ENCODE results near the gene RAB4B.
"Not testable (repeated sequence)": the region's sequence is repeated elsewhere in the genome, so short reads cannot be mapped to it uniquely, and the experiment has no call there.

Gene RAB4B

GRCh38 chr19:40830741-40831140 is 52.7 kb downstream of the RAB4B start:
- not testable (repeated sequence) for H3K4me2 ChIP-seq (ENCODE audit: insufficient read depth, low read length, poor library complexity, severe bottlenecking); H3K23ac ChIP-seq (ENCODE audit: low read depth, low read length, poor library complexity)
- no CpG with 5 or more reads among the region's 16 CpGs for WGBS, 2 donors (ENCODE audit: extremely low coverage in 2 of 2, insufficient read length in 2 of 2, insufficient replicate concordance in 1 of 2)

GRCh38 chr19:40831502-40832430 is 53.7 kb downstream of the RAB4B start:
- H3K4me1 ChIP-seq (ENCODE audit: control insufficient read depth in 2 of 2, insufficient read depth in 1 of 2, low read depth in 1 of 2, low read length in 2 of 2), result no peaks in the 10 kb centered on the region
- H3K79me1 ChIP-seq (ENCODE audit: low read depth, low read length), result no peaks in the 10 kb centered on the region
- H2BK120ac ChIP-seq (ENCODE audit: low read depth, low read length), result no peak overlapping the region
- peaks cover 0 to 2% of the 10 kb centered on the region in 2 donors for H3K9me3 ChIP-seq (replicated peaks in 1 of 2; ENCODE audit: control insufficient read depth in 2 of 2, insufficient read depth in 1 of 2, low read depth in 1 of 2, low read length in 2 of 2)
- WGBS, 2 donors (ENCODE audit: extremely low coverage in 2 of 2, insufficient read length in 2 of 2, insufficient replicate concordance in 1 of 2), result no CpG with 5 or more reads among the region's 7 CpGs
- no peak overlapping the region for H3K9ac ChIP-seq (ENCODE audit: low read depth, low read length, poor library complexity)
- H3K23ac ChIP-seq (ENCODE audit: low read depth, low read length, poor library complexity), result no peak overlapping the region
- no peak overlapping the region for H3K27ac ChIP-seq (replicated peaks; ENCODE audit: low read length)
- no peak for DNase-seq (ENCODE audit: low spot score)
- H3K36me3 ChIP-seq (replicated peaks in 1 of 2; ENCODE audit: control insufficient read depth in 2 of 2, insufficient read depth in 2 of 2, low read length in 2 of 2), result peaks cover 4 to 6% of the 10 kb centered on the region in 2 donors
- no peak overlapping the region for H3K14ac ChIP-seq (ENCODE audit: low read length)
- H2AFZ ChIP-seq (ENCODE audit: low read length), result no peak overlapping the region
- no peak overlapping the region for H3K18ac ChIP-seq (ENCODE audit: low read length)
- no peak overlapping the region for H4K8ac ChIP-seq (ENCODE audit: low read depth, low read length)
- H2BK5ac ChIP-seq (ENCODE audit: low read length), result no peak overlapping the region
- no peak overlapping the region for H3K4me2 ChIP-seq (ENCODE audit: insufficient read depth, low read length, poor library complexity, severe bottlenecking)
- no peak overlapping the region for H2BK12ac ChIP-seq (ENCODE audit: low read length)
- no peak overlapping the region for H2AK5ac ChIP-seq (ENCODE audit: low read depth, low read length)
- no peak overlapping the region for H3K4ac ChIP-seq (ENCODE audit: low read length)
- no peak overlapping the region for H2BK15ac ChIP-seq (ENCODE audit: low read length)
- H3K27me3 ChIP-seq (ENCODE audit: control insufficient read depth in 3 of 3, insufficient read depth in 3 of 3, low read depth in 1 of 3, low read length in 3 of 3), result no peaks in the 10 kb centered on the region
- no peak overlapping the region for H3K4me3 ChIP-seq (ENCODE audit: low read length in 2 of 2)
- no peak overlapping the region for H4K91ac ChIP-seq (ENCODE audit: low read depth, low read length, poor library complexity)

More at GRCh38 chr19:40830741-40831140, 52.7 kb downstream of the RAB4B start:
- not testable (repeated sequence) for H2AK5ac ChIP-seq (ENCODE audit: low read depth, low read length); H2BK5ac ChIP-seq (ENCODE audit: low read length); H4K91ac ChIP-seq (ENCODE audit: low read depth, low read length, poor library complexity); H3K9me3 ChIP-seq (replicated peaks in 1 of 2; ENCODE audit: control insufficient read depth in 2 of 2, insufficient read depth in 1 of 2, low read depth in 1 of 2, low read length in 2 of 2); DNase-seq (ENCODE audit: low spot score); H3K4me1 ChIP-seq (ENCODE audit: control insufficient read depth in 2 of 2, insufficient read depth in 1 of 2, low read depth in 1 of 2, low read length in 2 of 2); H2BK120ac ChIP-seq (ENCODE audit: low read depth, low read length); H4K8ac ChIP-seq (ENCODE audit: low read depth, low read length); H3K4me3 ChIP-seq (ENCODE audit: low read length in 2 of 2); H2AFZ ChIP-seq (ENCODE audit: low read length); H3K4ac ChIP-seq (ENCODE audit: low read length); H3K27ac ChIP-seq (replicated peaks; ENCODE audit: low read length); H2BK12ac ChIP-seq (ENCODE audit: low read length); H3K18ac ChIP-seq (ENCODE audit: low read length); H2BK15ac ChIP-seq (ENCODE audit: low read length); H3K79me1 ChIP-seq (ENCODE audit: low read depth, low read length); H3K14ac ChIP-seq (ENCODE audit: low read length); H3K36me3 ChIP-seq (replicated peaks in 1 of 2; ENCODE audit: control insufficient read depth in 2 of 2, insufficient read depth in 2 of 2, low read length in 2 of 2); H3K27me3 ChIP-seq (ENCODE audit: control insufficient read depth in 3 of 3, insufficient read depth in 3 of 3, low read depth in 1 of 3, low read length in 3 of 3); H3K9ac ChIP-seq (ENCODE audit: low read depth, low read length, poor library complexity)

- not testable (repeated sequence) for H3K9me3 ChIP-seq (replicated peaks in 1 of 2; ENCODE audit: control insufficient read depth in 2 of 2, insufficient read depth in 1 of 2, low read depth in 1 of 2, low read length in 2 of 2); H2BK5ac ChIP-seq (ENCODE audit: low read length); H3K23ac ChIP-seq (ENCODE audit: low read depth, low read length, poor library complexity); H2BK120ac ChIP-seq (ENCODE audit: low read depth, low read length); H3K27me3 ChIP-seq (ENCODE audit: control insufficient read depth in 3 of 3, insufficient read depth in 3 of 3, low read depth in 1 of 3, low read length in 3 of 3); H3K79me1 ChIP-seq (ENCODE audit: low read depth, low read length); H2AFZ ChIP-seq (ENCODE audit: low read length); H3K4me2 ChIP-seq (ENCODE audit: insufficient read depth, low read length, poor library complexity, severe bottlenecking); H3K4ac ChIP-seq (ENCODE audit: low read length); H4K91ac ChIP-seq (ENCODE audit: low read depth, low read length, poor library complexity); H3K14ac ChIP-seq (ENCODE audit: low read length); H3K4me1 ChIP-seq (ENCODE audit: control insufficient read depth in 2 of 2, insufficient read depth in 1 of 2, low read depth in 1 of 2, low read length in 2 of 2); H4K8ac ChIP-seq (ENCODE audit: low read depth, low read length); H3K36me3 ChIP-seq (replicated peaks in 1 of 2; ENCODE audit: control insufficient read depth in 2 of 2, insufficient read depth in 2 of 2, low read length in 2 of 2); H3K18ac ChIP-seq (ENCODE audit: low read length); H2BK12ac ChIP-seq (ENCODE audit: low read length); H2BK15ac ChIP-seq (ENCODE audit: low read length); H2AK5ac ChIP-seq (ENCODE audit: low read depth, low read length); DNase-seq (ENCODE audit: low spot score); H3K4me3 ChIP-seq (ENCODE audit: low read length in 2 of 2); H3K27ac ChIP-seq (replicated peaks; ENCODE audit: low read length); H3K9ac ChIP-seq (ENCODE audit: low read depth, low read length, poor library complexity)
- no CpG with 5 or more reads among the region's 4 CpGs for WGBS, 2 donors (ENCODE audit: extremely low coverage in 2 of 2, insufficient read length in 2 of 2, insufficient replicate concordance in 1 of 2)
Measured at GRCh38 chr19:40832431-40832790, 54.4 kb downstream of the RAB4B start.

- H4K91ac ChIP-seq (ENCODE audit: low read depth, low read length, poor library complexity); H3K18ac ChIP-seq (ENCODE audit: low read length); H3K27me3 ChIP-seq (ENCODE audit: control insufficient read depth in 3 of 3, insufficient read depth in 3 of 3, low read depth in 1 of 3, low read length in 3 of 3); H3K79me1 ChIP-seq (ENCODE audit: low read depth, low read length); H4K8ac ChIP-seq (ENCODE audit: low read depth, low read length); H3K4me2 ChIP-seq (ENCODE audit: insufficient read depth, low read length, poor library complexity, severe bottlenecking); H2AK5ac ChIP-seq (ENCODE audit: low read depth, low read length); H3K36me3 ChIP-seq (replicated peaks in 1 of 2; ENCODE audit: control insufficient read depth in 2 of 2, insufficient read depth in 2 of 2, low read length in 2 of 2); H3K9ac ChIP-seq (ENCODE audit: low read depth, low read length, poor library complexity); H3K9me3 ChIP-seq (replicated peaks in 1 of 2; ENCODE audit: control insufficient read depth in 2 of 2, insufficient read depth in 1 of 2, low read depth in 1 of 2, low read length in 2 of 2); H2BK120ac ChIP-seq (ENCODE audit: low read depth, low read length); H3K23ac ChIP-seq (ENCODE audit: low read depth, low read length, poor library complexity); DNase-seq (ENCODE audit: low spot score); H3K4me3 ChIP-seq (ENCODE audit: low read length in 2 of 2); H2AFZ ChIP-seq (ENCODE audit: low read length); H2BK5ac ChIP-seq (ENCODE audit: low read length); H3K4ac ChIP-seq (ENCODE audit: low read length); H2BK15ac ChIP-seq (ENCODE audit: low read length); H3K4me1 ChIP-seq (ENCODE audit: control insufficient read depth in 2 of 2, insufficient read depth in 1 of 2, low read depth in 1 of 2, low read length in 2 of 2); H3K14ac ChIP-seq (ENCODE audit: low read length); H2BK12ac ChIP-seq (ENCODE audit: low read length); H3K27ac ChIP-seq (replicated peaks; ENCODE audit: low read length): not testable (repeated sequence)
- WGBS, 2 donors (ENCODE audit: extremely low coverage in 2 of 2, insufficient read length in 2 of 2, insufficient replicate concordance in 1 of 2), result no CpG with 5 or more reads among the region's 7 CpGs
Measured at GRCh38 chr19:40833728-40834533, 55.9 kb downstream of the RAB4B start.
